Measurements from ENCODE around the gene VWA5B1. TPM values are rescaled to one million over a fixed set of nuclear protein-coding genes. Genes with fewer than 3 reads are reported as not detected.

Gene VWA5B1
- total and polyA plus RNA-seq, 2 of the 8 experiments (the other 6 are each of a cell fraction or from before 2014, with no cell fraction given): 0.54 to 2.3 TPM

- TF ChIP-seq CHD7 (IDR thresholded peaks at IDR 0.05; ENCODE audit: insufficient replicate concordance, low read length): no peak
- no peak for TF ChIP-seq JUN (IDR thresholded peaks at IDR 0.05; ENCODE audit: low read depth, low read length)
- TF ChIP-seq, protein P1, sequence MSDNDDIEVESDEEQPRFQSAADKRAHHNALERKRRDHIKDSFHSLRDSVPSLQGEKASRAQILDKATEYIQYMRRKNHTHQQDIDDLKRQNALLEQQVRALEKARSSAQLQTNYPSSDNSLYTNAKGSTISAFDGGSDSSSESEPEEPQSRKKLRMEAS (IDR thresholded peaks at IDR 0.05): peak; percentile 80
- TF ChIP-seq SIN3A (conservative IDR thresholded peaks at IDR 0.05 in 1 of 2, IDR thresholded peaks at IDR 0.05 in 1 of 2; ENCODE audit: low read depth in 1 of 2, low read length in 2 of 2): 0 out of 4 replicates have a peak, but pooled peaks of 1 of the 2 experiments have one; percentile 22
- TF ChIP-seq, protein P2, sequence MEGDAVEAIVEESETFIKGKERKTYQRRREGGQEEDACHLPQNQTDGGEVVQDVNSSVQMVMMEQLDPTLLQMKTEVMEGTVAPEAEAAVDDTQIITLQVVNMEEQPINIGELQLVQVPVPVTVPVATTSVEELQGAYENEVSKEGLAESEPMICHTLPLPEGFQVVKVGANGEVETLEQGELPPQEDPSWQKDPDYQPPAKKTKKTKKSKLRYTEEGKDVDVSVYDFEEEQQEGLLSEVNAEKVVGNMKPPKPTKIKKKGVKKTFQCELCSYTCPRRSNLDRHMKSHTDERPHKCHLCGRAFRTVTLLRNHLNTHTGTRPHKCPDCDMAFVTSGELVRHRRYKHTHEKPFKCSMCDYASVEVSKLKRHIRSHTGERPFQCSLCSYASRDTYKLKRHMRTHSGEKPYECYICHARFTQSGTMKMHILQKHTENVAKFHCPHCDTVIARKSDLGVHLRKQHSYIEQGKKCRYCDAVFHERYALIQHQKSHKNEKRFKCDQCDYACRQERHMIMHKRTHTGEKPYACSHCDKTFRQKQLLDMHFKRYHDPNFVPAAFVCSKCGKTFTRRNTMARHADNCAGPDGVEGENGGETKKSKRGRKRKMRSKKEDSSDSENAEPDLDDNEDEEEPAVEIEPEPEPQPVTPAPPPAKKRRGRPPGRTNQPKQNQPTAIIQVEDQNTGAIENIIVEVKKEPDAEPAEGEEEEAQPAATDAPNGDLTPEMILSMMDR (IDR thresholded peaks at IDR 0.05; ENCODE audit: control extremely low read depth in 1 of 3, insufficient read depth in 1 of 3, low read depth in 1 of 3, low read length in 3 of 3): peak; percentile 84 to 93 (median 91)
- TF ChIP-seq TCF12 (IDR thresholded peaks at IDR 0.05; ENCODE audit: low read depth, low read length): no peak
- peak; percentile 77 for TF ChIP-seq YY1 (IDR thresholded peaks at IDR 0.05; ENCODE audit: low read depth, low read length)
These were observed 86.3 kb downstream of the VWA5B1 start (continued) for GRCh38 chr1:20376880-20377494.

Data from H1 (cell line).